IPS-NIHi7 (cell line): ENCODE measurements around the gene NEO1.
A peak's percentile ranks its signal among the peaks of the same experiment; 100 is the strongest.

ENCODE experiments used
- DNase-seq: peaks from one replicate; pipeline ENCODE4 v3.0.0; 2012; ENCODE audit warnings: mixed read lengths; ENCODE audit errors: extremely low spot score

The NEO1 gene

DNA sequence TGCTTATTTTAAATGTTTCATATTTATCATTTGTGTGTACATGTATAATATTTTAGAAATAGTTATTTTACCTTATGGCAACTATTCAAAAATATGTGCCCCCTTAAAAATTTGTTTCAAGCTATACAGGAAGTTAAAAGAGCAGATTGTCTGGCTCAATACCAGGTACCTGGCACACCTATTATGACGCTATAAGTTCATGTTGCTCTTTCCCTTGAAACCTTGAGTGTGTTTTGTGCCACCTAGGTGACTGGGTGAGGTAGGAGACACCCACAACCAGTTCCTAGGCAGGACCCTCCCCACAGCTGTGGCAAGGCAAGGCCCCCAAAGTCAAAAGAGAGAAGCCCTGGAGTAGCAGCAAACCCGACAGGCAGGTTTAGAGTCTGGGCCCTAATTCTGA is 20.6 kb upstream of the NEO1 start:
- DNase-seq = no peak

DNA sequence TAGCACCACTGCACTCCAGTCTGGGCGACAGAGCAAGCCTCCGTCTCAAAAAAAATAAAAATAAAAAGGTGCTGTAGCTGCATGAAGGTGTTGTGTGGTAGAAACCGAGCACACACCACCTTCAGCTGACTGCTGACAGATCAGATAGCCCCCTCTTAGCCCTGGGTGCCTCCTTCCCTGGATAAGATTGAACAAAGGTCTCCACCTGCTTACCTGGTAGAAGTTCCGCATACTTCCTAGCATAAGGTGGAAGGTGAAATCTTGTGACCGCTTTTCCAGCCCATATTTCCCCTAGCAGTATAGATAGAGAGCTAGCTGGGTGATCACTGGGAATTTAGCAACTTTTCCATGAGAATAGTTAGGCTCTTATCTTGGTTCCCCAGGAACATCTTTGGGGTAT is 18.7 kb upstream of the NEO1 start:
- DNase-seq = no peak

DNA sequence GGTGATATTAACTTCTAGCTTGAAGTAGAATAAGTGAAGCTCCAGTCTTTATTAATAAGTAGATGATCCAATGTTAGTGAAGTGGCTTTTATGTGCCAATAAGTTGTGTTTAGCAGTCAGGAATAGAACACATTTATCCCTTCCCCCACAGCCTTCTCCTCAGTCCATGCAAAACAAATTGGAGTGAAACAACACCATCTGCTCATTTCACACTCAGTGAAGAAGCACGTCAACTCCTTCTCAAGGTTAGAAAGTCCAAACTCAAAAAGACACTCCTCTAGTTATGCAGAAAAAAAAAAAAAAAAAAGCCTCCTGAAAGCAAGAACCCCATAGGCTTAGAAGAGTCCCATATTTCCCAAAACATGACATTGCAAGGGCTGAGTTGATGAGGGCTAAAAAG is 18.0 kb upstream of the NEO1 start:
- no peak for DNase-seq

DNA sequence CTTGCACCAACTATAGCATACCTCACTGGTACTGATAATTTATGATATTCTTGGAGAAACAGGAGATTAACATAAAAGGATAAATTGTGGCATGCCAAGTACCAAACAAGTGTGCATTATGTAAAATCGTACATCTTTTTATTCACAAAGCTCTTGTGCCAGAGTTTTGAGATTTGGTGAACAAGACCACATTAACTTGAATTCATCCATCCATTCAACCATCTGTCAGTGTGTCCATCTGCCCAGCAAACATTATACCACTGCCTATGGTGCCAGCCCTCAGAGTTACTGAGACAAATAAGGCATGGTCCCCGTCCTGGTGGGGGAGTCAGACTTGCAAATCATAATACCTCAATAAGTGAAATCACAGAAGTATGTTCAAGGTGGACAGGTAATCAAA is 17.0 kb upstream of the NEO1 start:
- DNase-seq = no peak

DNA sequence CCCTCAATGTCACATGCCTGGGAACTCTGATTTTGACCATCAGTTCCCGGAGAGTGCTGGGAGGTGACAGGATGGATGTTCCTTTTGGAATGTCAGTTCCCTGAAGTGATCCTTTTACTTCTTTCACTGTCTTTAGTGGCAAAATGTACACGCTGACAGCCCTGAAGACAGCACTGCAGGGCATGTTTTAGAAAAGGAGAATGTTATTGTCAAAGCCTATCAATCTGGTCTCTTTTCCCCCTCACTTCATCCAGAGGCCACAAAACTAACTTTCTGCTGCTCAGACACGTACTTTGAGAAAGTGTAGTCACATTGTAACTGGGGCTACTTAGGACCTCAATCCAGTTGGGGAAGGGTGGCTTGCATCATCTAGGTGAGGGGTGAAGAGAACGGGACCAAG is 14.0 kb upstream of the NEO1 start:
- DNase-seq = no peak

DNA sequence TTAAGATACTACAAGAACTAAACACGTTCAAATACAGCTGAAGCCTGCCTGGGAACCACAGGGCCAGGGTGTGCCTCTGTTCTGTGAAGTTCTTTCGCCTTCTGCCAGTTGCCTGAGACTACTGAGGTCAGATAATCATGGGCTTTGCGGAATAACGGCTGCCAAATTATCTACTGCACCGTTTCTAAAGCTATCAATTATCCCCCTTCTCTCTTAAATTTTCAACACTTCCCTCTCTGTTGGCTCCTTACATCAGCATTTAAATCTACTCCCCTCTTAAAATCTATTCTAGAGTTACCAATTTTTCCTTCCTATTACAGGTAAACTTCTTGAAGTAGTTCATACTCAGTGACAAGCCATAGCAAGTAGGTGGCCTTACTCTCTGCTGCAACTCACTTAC is 6.2 kb upstream of the NEO1 start:
- no peak for DNase-seq

DNA sequence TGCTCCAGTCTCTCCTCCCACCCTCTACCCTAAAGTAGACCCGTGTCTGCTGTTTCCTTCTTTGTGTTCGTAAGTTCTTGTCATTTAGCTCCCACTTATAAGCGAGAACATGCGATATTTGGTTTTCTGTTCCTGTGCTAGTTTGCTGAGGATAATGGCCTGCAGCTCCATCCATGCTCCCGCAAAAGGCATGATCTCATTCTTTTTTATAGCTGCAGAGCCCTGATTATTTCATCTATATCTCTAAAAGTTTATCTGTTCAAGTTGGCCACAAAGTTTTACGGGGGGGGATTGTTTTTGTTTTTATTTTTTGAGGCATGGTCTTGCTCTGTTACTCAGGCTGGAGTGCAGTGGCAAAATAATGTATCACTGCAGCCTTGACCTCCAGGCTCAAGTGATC is 4.4 kb upstream of the NEO1 start:
- DNase-seq = no peak

DNA sequence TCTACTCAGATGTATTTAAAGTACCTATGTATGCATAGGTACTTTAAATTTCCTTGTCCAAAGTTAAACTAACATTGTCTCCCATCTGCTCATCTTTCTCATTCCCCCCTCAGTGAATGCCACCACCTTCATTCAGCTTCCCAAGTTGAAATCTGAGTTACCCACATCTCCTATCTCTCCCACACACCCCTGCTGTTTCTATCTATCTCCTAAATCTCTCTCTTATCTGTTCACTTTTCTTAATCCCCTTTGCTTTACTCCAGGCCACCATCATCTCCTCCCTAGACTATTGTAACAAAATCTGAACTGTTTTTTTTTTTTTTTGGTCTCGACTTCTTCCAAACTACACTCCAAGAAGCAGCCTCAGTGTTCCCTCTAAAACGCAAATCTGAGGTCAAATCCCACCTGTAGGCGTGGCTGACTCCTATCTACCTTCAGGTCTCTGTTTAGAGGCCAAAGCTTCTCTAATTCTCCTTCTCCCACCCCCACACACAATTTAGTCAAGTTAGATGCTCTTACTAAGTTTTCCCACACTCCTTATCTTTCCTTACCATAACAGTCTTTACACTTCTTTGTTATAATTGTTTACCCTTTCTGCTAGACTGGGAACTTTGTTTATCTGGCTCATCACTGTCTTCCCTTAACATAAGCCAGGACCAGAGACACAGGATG is 3.5 kb upstream of the NEO1 start:
- DNase-seq = no peak

DNA sequence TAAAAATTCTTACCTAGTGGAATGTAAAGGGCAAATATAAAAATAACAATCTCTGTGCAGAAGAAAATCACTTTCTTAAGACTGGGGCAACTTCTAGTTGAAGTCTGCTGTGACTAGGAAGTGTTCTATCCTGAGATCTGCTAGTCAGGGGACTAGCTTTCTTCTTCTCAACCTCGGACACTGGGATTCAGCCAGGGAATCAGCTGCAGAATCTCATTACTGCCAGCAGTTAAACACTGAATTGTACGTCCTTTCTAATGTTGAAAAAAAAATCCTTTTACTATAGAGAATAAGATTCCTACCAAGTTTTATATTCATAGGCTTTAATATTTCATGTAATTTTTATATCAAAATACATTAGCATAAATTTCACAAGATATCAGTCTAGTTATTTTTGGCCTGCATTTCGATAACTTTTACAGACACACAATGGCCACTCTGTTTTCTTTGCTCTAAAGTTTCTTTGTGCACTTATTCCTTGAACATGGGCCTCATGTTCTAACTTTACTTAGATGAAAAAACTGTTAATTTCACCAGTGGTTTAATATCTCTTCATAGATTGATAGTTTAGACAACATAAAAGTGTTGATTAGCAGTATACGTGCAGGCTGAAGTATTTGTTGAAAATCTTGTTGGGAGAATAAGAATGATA is 2.6 kb upstream of the NEO1 start:
- DNase-seq = no peak

DNA sequence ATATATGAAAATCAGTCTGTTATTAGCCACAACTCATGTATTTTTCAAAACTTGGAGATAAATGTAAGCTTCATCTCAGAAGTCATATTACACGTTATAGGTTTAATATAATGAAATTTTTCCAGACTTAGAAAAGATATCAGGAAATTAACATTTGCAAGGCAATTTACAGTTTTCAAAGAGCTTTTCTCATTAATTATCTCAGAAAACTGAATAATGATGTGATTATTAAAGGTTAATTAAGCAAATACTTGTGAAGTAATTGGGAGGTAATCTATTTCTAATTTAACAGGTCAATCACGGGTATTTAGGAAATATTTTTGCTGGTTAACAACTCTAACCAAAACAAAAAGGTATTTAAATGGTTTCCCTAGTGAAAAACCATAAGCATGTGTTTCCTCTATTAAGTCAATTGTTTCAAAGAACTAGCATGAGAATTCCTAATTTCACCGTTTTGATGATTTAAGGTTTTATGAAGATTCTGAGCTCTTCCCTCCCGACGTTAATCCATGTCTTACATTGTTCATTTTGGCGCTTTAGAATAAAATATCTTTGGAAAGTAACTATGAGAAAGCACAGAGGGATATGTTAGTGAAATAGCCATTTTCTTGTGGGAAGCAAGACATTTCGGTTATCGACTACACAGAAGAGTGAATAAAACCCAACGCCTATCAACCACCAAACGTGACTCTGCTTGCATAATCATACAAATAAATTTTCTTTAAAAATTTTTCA is 1.5 kb upstream of the NEO1 start:
- DNase-seq = no peak

DNA sequence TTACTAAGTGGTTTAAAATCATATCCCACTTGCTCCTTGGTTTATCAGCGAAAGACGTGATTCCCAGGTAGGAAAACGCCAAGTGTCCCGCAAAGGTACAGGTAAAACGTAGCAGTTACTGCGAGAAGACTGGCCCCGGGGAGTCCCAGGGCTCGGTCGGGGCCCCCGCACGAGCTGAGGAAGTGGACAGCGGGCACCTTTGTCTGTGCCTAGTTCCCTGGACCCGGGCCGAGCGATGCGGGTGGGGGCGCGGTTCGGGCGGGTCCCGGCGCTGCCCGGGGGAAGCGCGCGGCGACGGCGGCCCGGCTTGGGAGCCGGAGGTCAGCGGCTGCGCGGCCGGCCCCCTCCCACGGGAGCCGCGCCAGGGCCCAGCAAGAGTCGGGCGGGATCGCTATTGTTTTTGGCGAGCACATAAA is 864 bp upstream of the NEO1 start:
- DNase-seq = peak; percentile 35

DNA sequence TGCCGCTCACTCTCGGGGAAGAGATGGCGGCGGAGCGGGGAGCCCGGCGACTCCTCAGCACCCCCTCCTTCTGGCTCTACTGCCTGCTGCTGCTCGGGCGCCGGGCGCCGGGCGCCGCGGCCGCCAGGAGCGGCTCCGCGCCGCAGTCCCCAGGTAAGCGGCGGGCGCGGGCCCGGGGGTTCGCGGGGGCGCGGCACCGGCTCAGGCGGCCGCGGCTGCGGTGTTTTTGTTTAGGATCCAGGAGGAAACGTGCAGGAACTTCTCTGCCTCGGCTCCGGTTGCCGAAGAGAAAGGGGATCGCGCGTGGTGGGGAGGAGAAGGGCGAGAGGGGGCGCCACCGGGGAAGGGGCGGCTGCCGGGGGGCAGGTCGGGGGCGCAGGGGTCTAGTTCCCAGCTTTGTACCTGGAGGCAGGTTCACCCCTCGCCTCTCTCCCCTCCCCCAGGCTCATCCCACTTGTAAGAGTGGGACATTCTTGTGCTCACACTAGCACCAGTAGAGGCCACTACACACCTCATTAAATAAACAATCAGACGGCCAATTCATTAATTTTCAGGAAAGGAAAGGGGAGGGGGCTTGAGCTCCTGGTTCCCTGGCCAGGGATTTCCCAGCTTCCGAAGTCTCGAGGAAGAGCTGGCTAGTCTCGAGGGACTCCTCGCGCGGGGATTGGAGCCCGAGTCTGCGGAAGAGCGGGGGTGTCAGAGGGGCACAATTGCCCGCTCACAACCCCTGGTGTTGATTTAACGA is 562 bp downstream of the NEO1 start:
- peak; percentile 63 for DNase-seq

DNA sequence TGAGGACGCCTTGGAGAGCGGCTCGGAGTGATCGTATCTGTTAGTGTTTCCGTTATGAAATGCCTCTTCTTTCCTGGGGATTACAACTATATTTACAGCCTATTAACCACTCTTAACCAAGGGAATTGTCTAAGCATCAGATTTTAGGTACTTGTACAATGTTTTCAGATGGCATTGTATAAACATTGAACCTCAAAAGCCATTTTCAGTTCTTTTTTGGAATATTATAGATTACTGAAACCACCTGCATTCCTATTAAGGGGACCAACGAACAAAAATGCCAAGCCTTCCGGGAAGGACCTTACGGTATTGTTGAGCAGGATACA is 1.1 kb downstream of the NEO1 start:
- no peak for DNase-seq

DNA sequence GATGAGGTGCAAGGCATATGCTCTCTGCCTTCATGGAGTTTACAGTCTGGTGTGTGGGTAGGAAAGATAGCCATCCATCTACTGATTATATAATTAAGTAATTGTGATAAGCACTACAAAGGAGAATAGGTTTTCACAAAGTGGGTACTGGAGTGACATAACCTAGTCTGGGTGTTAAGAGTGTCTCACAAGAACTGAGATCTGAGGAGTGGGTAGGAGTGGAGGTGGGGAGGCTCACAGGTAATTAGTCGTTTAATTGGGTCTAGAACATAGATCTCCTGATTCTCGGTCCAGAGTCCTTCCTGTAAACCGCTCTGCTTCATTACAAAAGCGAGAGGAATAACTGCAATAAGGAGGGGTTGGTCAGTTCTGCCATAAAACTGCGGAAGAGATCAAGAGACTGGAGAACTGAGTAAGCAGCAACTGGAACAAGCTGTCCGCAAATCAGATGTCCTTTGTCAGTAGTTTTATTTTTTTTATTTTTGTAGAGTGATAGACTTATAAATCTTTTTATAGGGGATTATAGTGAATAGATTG is 2.2 kb downstream of the NEO1 start:
- DNase-seq = no peak

DNA sequence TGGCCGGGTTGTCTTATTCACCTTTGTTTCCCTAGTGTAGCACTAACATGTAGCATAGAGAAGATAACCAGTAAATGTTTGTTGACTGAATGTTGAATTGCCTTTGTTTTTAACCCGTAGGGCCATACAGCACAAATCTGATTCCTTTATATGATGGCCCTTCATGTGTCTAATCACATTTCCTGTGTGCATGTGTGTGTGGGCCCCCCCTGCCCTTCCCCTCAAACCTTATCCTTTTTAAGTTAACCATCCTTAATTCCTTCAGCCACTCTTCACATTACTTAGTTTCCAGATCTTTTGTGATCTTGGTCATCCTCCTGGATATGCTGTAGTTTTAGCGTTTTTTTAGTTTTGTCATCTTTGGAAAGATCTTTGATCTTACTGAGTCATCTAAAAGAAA is 4.2 kb downstream of the NEO1 start:
- DNase-seq = no peak

DNA sequence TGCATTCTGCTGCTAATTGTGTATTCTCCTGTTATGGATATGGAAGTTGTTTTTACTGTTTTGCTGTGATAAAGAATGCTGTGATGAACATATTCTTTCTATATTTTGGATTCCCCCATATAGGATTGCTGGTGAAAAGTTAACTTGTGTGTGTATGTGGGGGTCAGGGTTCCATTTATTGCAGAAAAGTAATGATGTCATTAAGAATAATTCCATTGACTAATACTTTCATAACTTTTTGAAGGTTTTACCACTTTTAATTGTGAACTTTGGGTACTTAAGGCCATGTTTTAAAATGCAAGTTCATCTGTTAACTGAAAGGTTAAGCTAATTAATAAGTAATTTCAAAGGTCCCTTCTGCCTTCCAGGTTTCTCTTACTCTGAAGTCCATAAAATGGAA is 6.2 kb downstream of the NEO1 start:
- no peak for DNase-seq

DNA sequence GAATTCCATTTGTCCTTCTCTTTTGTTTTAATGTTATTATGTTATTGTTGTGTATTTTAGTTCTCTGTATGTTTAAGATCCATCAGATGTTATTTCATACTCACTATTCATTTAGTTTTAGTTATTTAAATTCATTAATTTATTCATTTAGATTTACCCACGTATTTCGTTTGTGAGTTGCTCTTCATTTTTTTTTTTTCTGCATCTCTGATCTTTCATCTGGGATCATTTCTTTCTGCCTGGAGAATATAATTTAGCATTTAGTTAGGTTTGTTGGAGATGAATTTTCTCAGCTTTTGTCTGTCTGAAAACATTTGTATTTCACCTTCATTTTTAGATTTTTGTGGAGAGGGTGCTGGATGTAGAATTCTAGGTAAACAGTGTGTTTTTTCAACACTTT is 12.9 kb downstream of the NEO1 start:
- no peak for DNase-seq

DNA sequence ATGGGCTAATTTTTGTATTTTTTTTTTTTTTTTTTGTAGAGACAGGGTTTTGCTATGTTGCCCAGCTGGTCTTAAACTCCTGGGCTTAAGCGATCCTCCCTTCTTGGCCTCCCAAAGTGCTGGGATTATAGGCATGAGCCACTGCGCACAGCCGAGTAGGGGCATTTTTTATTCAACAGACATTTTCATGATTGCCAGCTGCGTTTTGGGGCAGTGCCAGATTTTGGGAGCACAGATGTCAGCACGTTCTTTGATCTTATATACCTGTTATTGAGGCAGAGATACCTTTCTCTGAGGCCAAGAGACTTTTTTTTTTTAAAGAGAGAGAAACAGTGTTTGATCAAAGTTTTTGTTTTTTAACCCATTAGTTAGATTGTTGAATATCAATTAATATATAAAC is 16.8 kb downstream of the NEO1 start:
- no peak for DNase-seq

DNA sequence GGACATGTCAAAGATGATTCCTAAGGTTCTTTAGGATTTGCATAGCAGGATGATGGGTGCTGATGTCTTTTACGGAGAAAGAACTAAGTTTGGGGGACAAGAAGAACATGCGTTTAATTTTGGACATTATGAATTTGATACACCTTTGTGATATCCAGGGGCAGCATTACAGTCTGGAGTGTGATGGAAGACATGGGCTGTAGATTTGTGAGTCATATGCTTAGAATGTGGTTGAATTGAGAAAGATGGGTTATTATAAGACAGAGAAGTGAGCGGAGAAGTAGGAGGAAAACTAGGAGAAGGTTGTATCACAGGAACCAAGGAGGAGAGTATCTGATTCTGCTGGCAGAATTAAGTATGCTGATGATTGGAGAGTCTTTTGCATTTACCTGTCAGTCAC is 20.6 kb downstream of the NEO1 start:
- no peak for DNase-seq

DNA sequence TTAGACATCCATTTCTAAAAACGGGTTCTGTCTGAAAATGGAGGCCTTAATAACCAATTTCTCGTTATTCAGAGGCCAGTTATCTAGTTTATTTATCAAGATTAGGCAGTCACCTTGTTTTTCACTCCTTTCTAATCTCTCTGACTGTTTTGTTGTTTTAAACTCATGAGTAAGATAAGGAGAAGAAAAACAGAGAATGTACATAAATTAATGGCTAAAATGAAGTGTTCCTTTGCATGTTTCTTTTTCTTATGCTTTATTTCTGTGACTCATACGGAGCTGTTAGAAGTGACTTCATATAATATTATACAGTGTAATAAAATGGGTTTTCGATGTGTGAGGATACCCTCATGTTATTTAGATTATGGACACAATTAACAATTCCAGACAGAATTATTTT is 22.0 kb downstream of the NEO1 start:
- no peak for DNase-seq

DNA sequence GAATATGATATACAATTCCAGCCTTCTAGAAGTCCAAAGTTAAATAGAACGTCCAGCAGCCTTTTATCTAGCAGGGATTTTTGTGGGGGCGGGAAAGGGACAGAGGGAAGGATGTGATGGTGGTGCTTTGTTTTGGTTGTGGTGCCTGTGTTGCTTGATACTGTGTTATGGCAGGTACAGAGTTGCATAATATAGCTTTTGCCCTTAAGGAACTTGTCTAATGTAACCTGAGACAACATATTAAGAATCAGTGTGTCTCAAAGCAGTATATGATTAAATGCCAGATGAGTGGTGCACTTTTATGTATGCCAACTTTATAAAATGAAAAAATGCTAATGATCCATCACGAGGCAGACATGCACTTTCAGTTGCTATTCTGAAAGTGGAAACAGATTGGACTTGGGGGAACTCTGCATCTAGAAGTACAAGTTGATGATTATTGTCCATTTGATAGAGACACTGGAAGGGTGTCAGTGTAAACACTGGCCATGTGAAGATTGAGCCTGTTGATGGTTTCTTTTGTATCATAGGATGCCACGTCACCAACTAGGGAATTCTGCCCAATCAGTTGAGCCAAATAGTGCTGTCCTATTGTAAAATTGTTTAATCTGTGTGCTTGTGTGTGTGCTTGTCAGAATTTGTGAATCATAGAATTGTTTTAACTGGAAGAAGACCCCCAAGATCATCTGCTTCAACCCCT is 23.0 kb downstream of the NEO1 start:
- no peak for DNase-seq

DNA sequence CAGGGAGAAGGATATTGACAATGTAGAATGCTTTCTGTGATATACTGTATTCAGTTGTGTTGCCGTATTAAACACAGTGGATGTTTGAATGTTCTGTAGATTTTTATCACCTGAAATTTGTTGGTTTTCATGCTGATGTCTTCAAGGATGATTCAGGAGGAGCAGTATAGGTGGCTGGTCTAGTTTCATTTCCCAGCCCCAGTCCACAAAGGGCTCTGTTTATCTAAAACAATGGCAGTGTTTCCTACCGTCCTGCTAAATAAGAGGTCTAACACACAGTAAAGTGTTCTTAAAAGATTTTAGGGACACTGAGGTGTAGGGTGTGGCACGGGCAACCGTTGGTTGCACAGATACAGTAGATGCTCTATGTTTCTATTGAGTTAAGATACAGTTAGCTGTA is 26.0 kb downstream of the NEO1 start:
- no peak for DNase-seq
